GM15510 (cell line): ENCODE measurements around the gene BRF1.

Experiments used
- POLR2A ChIP-seq: IDR thresholded peaks from 3 replicates; pipeline ENCODE4 v1.6.1; 2011; ENCODE audit warnings: borderline replicate concordance; ENCODE audit not compliant: insufficient read length; ENCODE audit errors: extremely low read depth

The BRF1 gene

GRCh38 chr14:105212541-105213300, 88.1 kb downstream of the BRF1 start:
- no peak for TF ChIP-seq POLR2A

- no peak for TF ChIP-seq POLR2A
Observed at GRCh38 chr14:105211758-105212089, 89.1 kb downstream of the BRF1 start.

GRCh38 chr14:105211086-105211757, 89.6 kb downstream of the BRF1 start:
- no peak for TF ChIP-seq POLR2A

- TF ChIP-seq POLR2A = no peak
Observed at GRCh38 chr14:105210266-105211025, 90.4 kb downstream of the BRF1 start.

GRCh38 chr14:105209646-105210045, 91.2 kb downstream of the BRF1 start:
- no peak for TF ChIP-seq POLR2A

GRCh38 chr14:105209091-105209490, 91.7 kb downstream of the BRF1 start:
- no peak for TF ChIP-seq POLR2A

- no peak for TF ChIP-seq POLR2A
Observed at GRCh38 chr14:105208738-105209075, 92.1 kb downstream of the BRF1 start.

GRCh38 chr14:105207996-105208737, 92.6 kb downstream of the BRF1 start:
- no peak for TF ChIP-seq POLR2A

- TF ChIP-seq POLR2A = no peak
Observed at GRCh38 chr14:105207460-105207901, 93.3 kb downstream of the BRF1 start.

- no peak for TF ChIP-seq POLR2A
Observed at GRCh38 chr14:105206873-105207272, 93.9 kb downstream of the BRF1 start.

GRCh38 chr14:105205673-105206208, 95.1 kb downstream of the BRF1 start:
- TF ChIP-seq POLR2A = no peak

- no peak for TF ChIP-seq POLR2A
Observed at GRCh38 chr14:105204931-105205672, 95.7 kb downstream of the BRF1 start.

GRCh38 chr14:105204206-105204930, 96.4 kb downstream of the BRF1 start:
- TF ChIP-seq POLR2A = no peak
